Measurements from ENCODE around the gene NOA1. TPM values are rescaled to one million over a fixed set of nuclear protein-coding genes. Genes with fewer than 3 reads are reported as not detected.
A peak's percentile ranks its signal among the peaks of the same experiment; 100 is the strongest.
"Not testable (repeated sequence)": the region's sequence is repeated elsewhere in the genome, so short reads cannot be mapped to it uniquely, and the experiment has no call there.

The NOA1 gene
- total RNA-seq, 1 donor from 2014 or later, result 24.8 TPM

DNA sequence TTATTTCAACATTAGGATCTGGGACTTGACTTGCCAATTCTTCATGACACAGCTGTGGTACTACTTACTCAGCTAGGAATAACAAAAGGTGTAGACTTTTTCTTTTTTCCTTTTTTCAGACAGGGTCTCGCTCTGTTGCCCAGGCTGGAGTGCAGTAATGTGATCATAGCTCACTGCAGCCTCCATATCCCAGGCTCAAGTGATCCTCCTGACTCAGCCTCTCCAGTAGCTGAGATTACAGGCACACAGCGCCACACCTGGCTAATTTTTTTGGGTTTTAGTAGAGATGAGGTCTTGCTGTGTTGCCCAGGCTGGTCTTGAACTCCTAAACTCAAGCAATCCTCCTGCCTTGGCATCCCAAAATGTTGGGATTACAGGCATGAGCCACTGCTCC is 16.3 kb downstream of the NOA1 start:
- TF ChIP-seq CTCF (conservative IDR thresholded peaks at IDR 0.05; ENCODE audit: low read depth, low read length), result no peak
- H3K4me3 ChIP-seq (ENCODE audit: low read depth, low read length), result no peak overlapping the region
- DNase-seq (ENCODE audit: low read depth), result no peak

- no peak for TF ChIP-seq CTCF (conservative IDR thresholded peaks at IDR 0.05; ENCODE audit: low read depth, low read length)
- H3K4me3 ChIP-seq (ENCODE audit: low read depth, low read length), result no peak overlapping the region
- no peak for DNase-seq (ENCODE audit: low read depth)
These were observed 18.3 kb downstream of the NOA1 start for GRCh38 chr4:56959100-56959499.

- no peak for TF ChIP-seq CTCF (conservative IDR thresholded peaks at IDR 0.05; ENCODE audit: low read depth, low read length)
- no peak overlapping the region for H3K4me3 ChIP-seq (ENCODE audit: low read depth, low read length)
- peak; percentile 66 for DNase-seq (ENCODE audit: low read depth)
These were observed 19.3 kb downstream of the NOA1 start for GRCh38 chr4:56958111-56958517.

- no peak overlapping the region for H3K4me3 ChIP-seq (ENCODE audit: low read depth, low read length)
- no peak for DNase-seq (ENCODE audit: low read depth)
- TF ChIP-seq CTCF (conservative IDR thresholded peaks at IDR 0.05; ENCODE audit: low read depth, low read length), result no peak
These were observed 23.5 kb downstream of the NOA1 start for GRCh38 chr4:56953680-56954520.

GRCh38 chr4:56941403-56941802 is 36.0 kb downstream of the NOA1 start:
- TF ChIP-seq CTCF (conservative IDR thresholded peaks at IDR 0.05; ENCODE audit: low read depth, low read length), result no peak
- DNase-seq (ENCODE audit: low read depth), result no peak
- no peak overlapping the region for H3K4me3 ChIP-seq (ENCODE audit: low read depth, low read length)

GRCh38 chr4:56940971-56941370 is 36.4 kb downstream of the NOA1 start:
- TF ChIP-seq CTCF (conservative IDR thresholded peaks at IDR 0.05; ENCODE audit: low read depth, low read length), result no peak
- no peak for DNase-seq (ENCODE audit: low read depth)
- no peak overlapping the region for H3K4me3 ChIP-seq (ENCODE audit: low read depth, low read length)

GRCh38 chr4:56940403-56940802 is 37.0 kb downstream of the NOA1 start:
- no peak overlapping the region for H3K4me3 ChIP-seq (ENCODE audit: low read depth, low read length)
- no peak for TF ChIP-seq CTCF (conservative IDR thresholded peaks at IDR 0.05; ENCODE audit: low read depth, low read length)
- no peak for DNase-seq (ENCODE audit: low read depth)

DNA sequence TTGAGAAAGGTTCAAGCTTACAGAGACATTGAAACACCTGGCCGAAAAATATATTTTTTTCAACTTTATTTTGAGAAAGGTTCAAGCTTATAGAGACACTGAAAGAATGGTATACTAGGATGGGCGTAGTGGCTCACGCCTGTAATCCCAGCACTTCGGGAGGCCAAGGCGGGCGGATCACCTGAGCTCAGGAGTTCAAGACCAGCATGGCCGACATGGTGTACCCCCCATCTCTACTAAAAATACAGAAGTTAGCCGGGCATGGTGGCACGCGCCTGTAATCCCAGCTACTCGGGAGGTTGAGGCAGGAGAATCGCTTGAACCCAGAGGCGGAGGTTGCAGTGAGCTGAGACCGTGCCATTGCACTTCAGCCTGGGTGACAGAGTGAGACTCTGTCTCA is 37.6 kb downstream of the NOA1 start:
- DNase-seq (ENCODE audit: low read depth); H3K4me3 ChIP-seq (ENCODE audit: low read depth, low read length): not testable (repeated sequence)

Data from epithelial cell of proximal tubule (primary cell).